Left ventricle myocardium superior (tissue), 1 donor: ENCODE data around the gene ME3. TPM values are rescaled to one million over a fixed set of nuclear protein-coding genes. Genes with fewer than 3 reads are reported as not detected.

Experiments
- ATAC-seq: fragments of 200-7000 bp; cut with Tn5 transposase; one replicate; pipeline ENCODE4 v1.9.1; 2020; ENCODE audit warnings: mild to moderate bottlenecking, moderate library complexity
- DNase-seq: peaks from one replicate; pipeline ENCODE4 v3.0.0-alpha.2; 2020
- intact Hi-C: fragments of 100-400 bp; cut with micrococcal nuclease; formaldehyde crosslinking; loops from one replicate; pipeline ENCODE4 v1.11.0; 2022
- long read RNA-seq: library from polyadenylated mRNA; unstranded; transcript quantifications from one replicate; pipeline ENCODE4 v2.0.0, GENCODE V29; 2021
- total RNA-seq: library from RNA; stranded (reverse); fragmentation: NEBNext Ultra II Directional; extraction: Animal tissue kit (Norgen Biotek cat#: 25700); gene quantifications from one replicate; pipeline ENCODE4 v1.2.1, GENCODE V29; 2021
- donor health status: DM: no; HTN: yes; CAD: no; lungs with severe emphysema.

The ME3 gene
- 29.8 TPM for total RNA-seq
- long read RNA-seq, transcript ME3-202 (14 exons, 2,240 nt): major isoform, 50 of 116 reads
- long read RNA-seq, transcript ME3-212 (15 exons, 2,311 nt): minor isoform, 14 of 116 reads
- long read RNA-seq, partial matches to known transcripts: 11 of 116 reads
- long read RNA-seq, other reads (novel, unspliced or antisense): 40 of 116 reads

GRCh38 chr11:86672007-86672621 lies at the start of gene ME3:
Gene ME3, minus strand, starts transcription at chr11:86672616.
- intact Hi-C loops: no loop called here
- peak; percentile 81 for ATAC-seq
- DNase-seq: peak; percentile 81

- ATAC-seq (no peak), DNase-seq (no peak)
- intact Hi-C loops: no loop called here
These were observed 49.6 kb upstream of the ME3 start for GRCh38 chr11:86722006-86722405.

DNA sequence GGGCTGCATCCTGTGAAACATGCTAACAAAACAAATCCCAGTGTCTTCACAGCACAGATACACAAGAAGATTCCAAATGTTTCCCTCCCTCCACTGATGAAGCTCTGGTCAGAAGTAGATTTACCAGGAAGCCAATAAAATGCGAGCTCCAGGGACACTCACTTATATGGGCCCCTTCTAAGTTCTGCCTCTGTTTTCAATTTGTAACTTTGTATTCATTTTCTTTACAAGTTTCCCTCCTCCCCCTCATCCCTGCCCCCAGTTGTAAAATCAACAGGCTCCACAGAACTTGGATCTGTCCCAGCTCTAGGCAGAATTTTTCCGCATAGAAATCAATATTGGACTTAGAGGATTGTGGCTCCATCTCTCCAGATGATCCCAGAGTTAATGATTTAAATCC lies 48.1 kb upstream of the ME3 start:
- ATAC-seq (no peak), DNase-seq (no peak)
- intact Hi-C loops: no loop called here

DNA sequence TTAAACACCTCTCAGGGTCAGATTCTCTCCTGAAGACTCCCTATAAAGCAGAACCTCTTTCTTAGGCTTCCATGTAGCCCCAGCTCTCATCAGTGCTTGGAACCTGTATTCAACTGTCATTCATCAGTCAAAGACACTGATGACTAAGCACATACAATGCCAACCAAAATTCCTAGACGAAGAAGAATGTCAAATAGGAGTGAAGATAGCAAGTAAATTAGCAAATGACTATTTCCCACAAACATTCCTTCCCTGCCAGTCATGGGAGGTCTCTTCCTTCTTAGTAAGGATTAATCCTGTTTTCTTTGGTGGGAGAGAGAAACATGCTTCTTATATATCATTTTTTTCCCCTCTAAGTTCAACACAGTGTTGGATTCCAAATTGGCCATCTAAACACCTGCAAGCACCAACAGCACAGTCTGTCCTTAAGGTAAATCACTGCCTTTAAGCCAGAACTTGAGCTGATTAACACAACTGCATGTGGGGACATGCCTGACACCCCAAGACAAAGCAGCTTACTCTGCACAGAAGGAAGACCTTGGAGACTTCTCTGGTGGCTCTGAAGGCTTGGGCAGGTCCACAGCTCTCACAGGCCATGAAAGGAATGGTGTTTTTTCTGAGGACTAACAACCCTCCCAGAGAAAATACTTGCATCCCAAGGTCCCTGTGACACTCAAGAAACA lies 47.5 kb upstream of the ME3 start:
- DNase-seq (no peak), ATAC-seq (no peak)
- intact Hi-C loops: no loop called here

GRCh38 chr11:86718999-86719398 lies 46.6 kb upstream of the ME3 start:
- DNase-seq (no peak), ATAC-seq (no peak)
- intact Hi-C loops: no loop called here

- DNase-seq: no peak
- ATAC-seq: no peak
- intact Hi-C loops: no loop called here
These were observed 46.1 kb upstream of the ME3 start for GRCh38 chr11:86718521-86718920.

- intact Hi-C loops: no loop called here
- DNase-seq: no peak
- no peak for ATAC-seq
These were observed 45.5 kb upstream of the ME3 start for GRCh38 chr11:86717817-86718501.

- DNase-seq (no peak), ATAC-seq (no peak)
- intact Hi-C loops: no loop called here
These were observed 43.2 kb upstream of the ME3 start for GRCh38 chr11:86715611-86716010.

DNA sequence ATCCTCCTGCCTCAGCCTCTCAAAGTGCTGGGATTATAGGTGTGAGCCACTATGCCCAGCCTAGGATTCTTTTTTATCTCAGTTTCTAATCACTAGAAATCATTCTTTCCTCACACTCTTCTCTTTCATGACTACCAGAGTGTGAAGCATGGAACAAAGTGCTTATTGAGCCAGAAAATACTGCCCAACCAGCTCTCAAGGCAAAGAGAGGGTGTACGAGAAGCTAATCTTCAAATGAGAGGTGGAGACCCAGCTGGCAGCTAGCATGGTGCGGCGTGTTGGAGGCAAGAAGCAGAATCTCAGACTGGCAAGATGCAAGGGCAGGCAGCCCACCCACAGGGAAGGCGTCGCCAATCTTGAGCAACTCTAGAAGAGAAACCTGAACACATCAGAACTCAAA lies 41.1 kb upstream of the ME3 start:
- DNase-seq: no peak
- ATAC-seq: no peak
- intact Hi-C loops: no loop called here

DNA sequence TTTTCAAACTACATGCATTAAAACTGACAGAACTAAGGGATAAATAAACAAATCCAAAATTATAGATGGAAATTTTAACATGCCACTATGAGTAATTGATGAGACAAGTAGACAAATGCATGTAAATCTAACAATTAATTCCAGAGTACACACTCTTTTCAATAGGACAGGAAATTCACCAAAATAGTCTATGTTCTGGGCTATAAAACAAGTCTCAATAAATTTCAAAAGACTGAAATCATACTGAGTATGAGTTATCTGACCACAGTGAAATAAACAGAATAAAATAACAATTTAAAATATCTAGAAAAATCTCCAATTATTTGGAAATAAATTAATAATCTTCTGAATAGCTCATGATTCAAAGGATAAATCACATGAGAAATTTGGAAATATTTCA lies 38.5 kb upstream of the ME3 start:
- no peak for DNase-seq
- ATAC-seq: no peak
- intact Hi-C loops: no loop called here

- ATAC-seq (no peak), DNase-seq (no peak)
- intact Hi-C loops: no loop called here
These were observed 36.3 kb upstream of the ME3 start for GRCh38 chr11:86708669-86709068.

DNA sequence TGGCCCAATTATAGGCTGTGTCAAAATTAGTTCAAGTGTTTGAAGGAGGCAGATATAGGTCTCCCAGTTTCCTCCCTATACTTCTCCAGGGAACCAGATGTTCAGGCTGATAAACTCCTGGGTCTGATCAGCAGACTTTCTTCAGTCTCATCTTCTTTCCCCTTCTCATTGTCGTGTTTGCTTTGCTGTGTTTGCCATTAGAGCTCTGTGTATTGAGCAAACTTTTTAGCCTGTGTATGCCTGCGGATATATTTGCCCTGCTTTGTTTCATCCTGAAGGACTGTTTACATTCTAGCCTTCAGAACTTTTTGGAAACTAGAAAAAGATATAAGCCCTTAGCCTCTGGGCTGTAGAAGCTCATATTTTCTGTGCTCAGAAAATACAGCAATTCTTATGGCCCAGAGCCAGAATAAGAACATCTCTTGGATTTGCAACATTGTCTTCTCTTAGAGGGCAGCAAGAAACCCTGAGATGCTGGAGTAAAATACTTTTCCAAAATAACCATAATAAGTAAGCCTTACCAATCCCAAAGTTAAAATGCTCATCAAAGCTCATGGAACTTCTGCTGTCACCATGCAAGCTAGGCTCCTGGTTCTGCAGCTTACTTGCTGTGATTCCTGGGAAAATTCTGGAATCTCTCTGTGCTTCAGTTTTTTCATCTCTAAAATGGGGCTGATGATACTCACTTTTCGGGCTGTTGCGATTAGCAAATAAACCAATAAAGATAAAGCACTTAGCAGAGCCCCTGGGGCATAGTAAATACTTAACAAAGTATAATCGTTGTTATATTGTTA lies 34.1 kb upstream of the ME3 start:
- intact Hi-C loops: no loop called here
- no peak for DNase-seq
- no peak for ATAC-seq

DNA sequence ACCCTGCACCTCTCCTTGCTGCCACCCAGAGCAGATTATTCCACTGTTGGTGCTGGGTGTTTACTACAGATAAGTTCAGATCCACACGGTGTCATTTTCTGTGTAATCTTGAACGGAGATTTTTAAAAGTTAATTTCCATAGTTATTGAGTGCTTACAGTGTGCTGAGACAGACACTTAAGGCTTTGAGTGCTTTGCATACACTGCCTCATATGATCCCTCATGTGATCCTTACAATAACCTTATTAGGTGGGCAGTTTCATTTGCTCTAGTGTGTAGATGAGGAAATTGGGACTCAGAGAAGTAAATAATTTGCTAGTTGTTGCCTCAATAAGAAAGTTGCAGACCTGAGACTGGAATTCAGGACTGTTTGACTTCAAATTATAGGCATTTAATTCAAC lies 32.3 kb upstream of the ME3 start:
- intact Hi-C loops: no loop called here
- DNase-seq: no peak
- no peak for ATAC-seq

DNA sequence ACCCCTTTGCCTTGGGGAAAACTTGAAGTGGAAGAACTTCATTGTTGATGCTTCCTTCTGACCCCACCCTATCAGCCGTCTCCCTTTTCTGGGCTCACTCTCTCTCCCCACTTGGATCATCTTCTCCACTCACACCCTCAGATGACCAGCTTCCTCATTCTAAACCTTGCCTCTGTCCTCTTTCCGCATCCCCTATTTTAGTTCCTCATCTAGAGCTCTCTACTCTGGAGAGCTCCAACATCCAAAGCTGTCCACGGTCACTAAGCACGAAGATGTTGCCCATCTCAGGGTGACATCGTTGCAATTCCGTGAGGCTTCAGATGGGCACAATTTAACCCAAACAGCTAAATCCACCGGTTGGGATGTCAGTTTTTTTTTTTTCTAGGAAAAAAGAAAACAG lies 31.6 kb upstream of the ME3 start:
- intact Hi-C loops: no loop called here
- DNase-seq: no peak
- ATAC-seq: no peak

DNA sequence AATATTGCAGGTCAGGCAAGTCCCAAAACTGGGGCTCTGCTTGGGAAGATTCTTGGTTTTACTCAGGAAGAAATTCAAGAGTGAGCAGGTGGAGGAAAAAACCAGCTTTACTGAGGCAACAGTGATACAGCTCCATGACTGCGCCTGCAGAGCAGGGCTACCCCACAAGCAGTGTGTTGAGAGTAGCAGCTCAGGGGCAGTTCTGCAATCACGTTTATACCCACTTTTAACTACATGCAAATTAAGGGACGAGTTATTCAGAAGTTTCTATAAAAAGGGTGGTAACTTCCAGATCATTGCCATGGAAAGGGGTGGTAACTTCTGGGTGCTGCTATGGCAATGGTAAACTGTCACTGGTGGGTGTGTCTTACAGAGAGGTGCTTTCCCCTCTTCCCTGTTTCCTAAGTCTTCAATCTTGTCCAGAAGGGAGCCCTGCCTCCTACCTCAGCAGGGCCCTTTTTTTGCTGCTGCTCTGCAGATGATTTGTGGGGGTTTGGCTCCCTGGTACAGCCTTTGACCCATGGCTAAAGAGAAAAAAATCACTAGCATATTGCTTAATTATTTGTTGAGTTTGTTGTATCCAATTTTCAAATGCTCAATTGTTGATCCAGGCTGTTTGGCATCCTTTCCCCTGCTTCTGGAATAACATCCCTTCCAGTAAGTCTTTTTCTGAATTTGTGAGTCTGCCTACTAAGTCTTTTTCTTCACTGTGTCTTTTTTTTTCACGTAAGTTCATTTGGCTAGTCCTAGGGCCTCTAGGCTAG lies 30.0 kb upstream of the ME3 start:
- intact Hi-C loops: no loop called here
- DNase-seq: no peak
- ATAC-seq: no peak

DNA sequence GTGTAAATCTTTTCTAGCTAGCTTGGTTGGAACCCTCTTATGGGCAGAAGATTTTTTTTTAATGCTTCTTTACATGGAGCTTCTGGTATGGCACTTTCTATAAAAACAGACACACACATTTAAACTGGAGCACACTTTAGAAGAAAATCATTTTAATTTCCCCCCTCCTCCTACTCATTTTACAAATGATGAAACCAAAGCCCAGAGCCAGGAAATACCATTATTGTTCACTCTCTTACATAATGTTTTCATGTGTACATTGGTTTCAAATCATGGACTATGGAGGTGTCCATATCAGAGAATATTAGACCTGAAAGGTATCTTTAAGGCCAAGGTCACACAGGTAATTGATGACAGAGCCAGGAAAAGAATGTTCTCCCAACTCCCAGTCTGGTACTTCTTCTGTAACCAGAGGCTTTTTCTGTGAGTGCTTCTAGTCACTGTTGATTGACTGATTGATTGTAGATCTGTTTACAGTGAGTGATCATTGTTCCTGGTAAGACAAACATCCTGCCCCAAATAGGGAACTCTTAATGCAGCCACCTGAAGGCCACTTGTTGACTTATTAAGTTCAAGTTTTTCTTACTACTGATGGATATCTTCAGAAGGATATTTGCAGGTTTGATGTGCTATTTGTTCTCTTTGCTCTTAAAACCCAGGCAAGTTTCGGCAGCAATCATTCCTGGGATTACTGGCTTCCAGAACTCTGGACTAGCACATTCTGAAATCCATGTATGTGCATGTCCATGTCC lies 26.8 kb upstream of the ME3 start:
- ATAC-seq: no peak
- intact Hi-C loops: no loop called here

DNA sequence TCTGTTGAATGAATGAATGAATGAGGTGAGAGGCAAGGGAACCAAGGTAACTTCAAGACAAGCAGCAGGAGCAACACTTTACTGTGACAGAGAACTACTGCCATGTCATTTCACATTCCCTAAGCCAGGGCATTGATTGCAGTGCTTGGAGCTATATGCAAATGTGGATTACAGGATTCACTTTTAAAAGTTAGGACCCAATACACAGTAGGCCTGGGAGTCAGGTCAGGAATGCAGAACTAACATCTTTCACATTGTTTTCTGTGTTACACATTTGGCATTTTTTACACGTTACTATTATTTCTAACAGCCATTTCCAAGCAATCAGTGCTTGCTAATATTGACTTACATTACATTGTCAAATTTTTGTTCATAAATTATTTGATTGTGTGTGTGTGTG lies 26.2 kb upstream of the ME3 start:
- ATAC-seq: no peak
- intact Hi-C loops: no loop called here
- no peak for DNase-seq

More for the DNA sequence above, 26.8 kb upstream of the ME3 start:
- DNase-seq: no peak

GRCh38 chr11:86696451-86696850 lies 24.0 kb upstream of the ME3 start:
- no peak for ATAC-seq
- DNase-seq: no peak
- intact Hi-C loops: no loop called here
